NCI-H82 treated with DMSO at 0.1 percent for 48 hours (cell line): ENCODE data around the gene VTI1A.

ENCODE experiments used
- DNase-seq: peaks from one replicate; lab custom pipeline; 2025; ENCODE audit not compliant: unreplicated experiment; lab: John Stamatoyannopoulos, UW

Gene VTI1A

GRCh38 chr10:112503643-112504042 lies 56.6 kb downstream of the VTI1A start:
- DNase-seq: no peak

- no peak for DNase-seq
Measured at GRCh38 chr10:112507046-112507445, 60.0 kb downstream of the VTI1A start.

- DNase-seq: no peak
Measured at GRCh38 chr10:112507988-112508387, 61.0 kb downstream of the VTI1A start.

- DNase-seq: no peak
Measured at GRCh38 chr10:112509558-112510291, 62.7 kb downstream of the VTI1A start.

GRCh38 chr10:112510384-112510783 lies 63.4 kb downstream of the VTI1A start:
- no peak for DNase-seq

- DNase-seq: no peak
Measured at GRCh38 chr10:112512294-112512693, 65.3 kb downstream of the VTI1A start.

GRCh38 chr10:112515126-112515525 lies 68.1 kb downstream of the VTI1A start:
- DNase-seq: no peak

- no peak for DNase-seq
Measured at GRCh38 chr10:112515852-112516251, 68.8 kb downstream of the VTI1A start.

- DNase-seq: no peak
Measured at GRCh38 chr10:112517451-112517862, 70.4 kb downstream of the VTI1A start.

GRCh38 chr10:112519133-112519761 lies 72.2 kb downstream of the VTI1A start:
- no peak for DNase-seq

- no peak for DNase-seq
Measured at GRCh38 chr10:112520914-112521313, 73.9 kb downstream of the VTI1A start.

- DNase-seq: no peak
Measured at GRCh38 chr10:112524641-112525040, 77.6 kb downstream of the VTI1A start.

- no peak for DNase-seq
Measured at GRCh38 chr10:112525200-112525599, 78.2 kb downstream of the VTI1A start.

- no peak for DNase-seq
Measured at GRCh38 chr10:112526139-112526538, 79.1 kb downstream of the VTI1A start.

- no peak for DNase-seq
Measured at GRCh38 chr10:112526906-112527305, 79.9 kb downstream of the VTI1A start.

GRCh38 chr10:112528235-112528634 lies 81.2 kb downstream of the VTI1A start:
- no peak for DNase-seq

- DNase-seq: no peak
Measured at GRCh38 chr10:112531421-112531820, 84.4 kb downstream of the VTI1A start.

- no peak for DNase-seq
Measured at GRCh38 chr10:112532189-112532588, 85.2 kb downstream of the VTI1A start.

- DNase-seq: no peak
Measured at GRCh38 chr10:112532956-112533355, 85.9 kb downstream of the VTI1A start.

GRCh38 chr10:112533916-112534315 lies 86.9 kb downstream of the VTI1A start:
- no peak for DNase-seq

- no peak for DNase-seq
Measured at GRCh38 chr10:112535531-112535951, 88.5 kb downstream of the VTI1A start.

GRCh38 chr10:112536663-112537062 lies 89.6 kb downstream of the VTI1A start:
- DNase-seq: no peak

GRCh38 chr10:112538168-112538567 lies 91.2 kb downstream of the VTI1A start:
- no peak for DNase-seq
